Heart left ventricle (tissue), 16 donors: Measurements from ENCODE around the gene LRIT1. TPM values are rescaled to one million over a fixed set of nuclear protein-coding genes. Genes with fewer than 3 reads are reported as not detected.

Source experiments
- ATAC-seq, 4 donors: fragments of 200-7000 bp; cut with Tn5 transposase; one replicate each; pipeline ENCODE4 v1.9.1; 2020 to 2022; ENCODE audit warnings: moderate library complexity in 4 of 4, mild to moderate bottlenecking in 3 of 4, moderate number of reproducible peaks in 1 of 4
- DNase-seq, 5 donors: peaks; one replicate each; pipeline ENCODE4 v3.0.0-alpha.2; 2020
- H3K27ac ChIP-seq, 12 donors: fragments of 200-600 bp; sonication (generic) in 4 of 12; one replicate each; pipeline versions ENCODE4 v1.5.0 to v1.8.0; 2016 to 2022; ENCODE audit warnings: mild to moderate bottlenecking in 2 of 12
- H3K27me3 ChIP-seq, 9 donors: fragments of 200-600 bp; sonication (generic) in 2 of 9; one replicate each; pipeline versions ENCODE4 v1.5.1 to v1.8.0; 2016 to 2022; ENCODE audit warnings: mild to moderate bottlenecking in 3 of 9
- H3K36me3 ChIP-seq, 9 donors: fragments of 200-600 bp; sonication (generic) in 2 of 9; one replicate each; pipeline versions ENCODE4 v1.5.0 to v1.8.0; 2018 to 2022; ENCODE audit warnings: mild to moderate bottlenecking in 2 of 9
- H3K4me1 ChIP-seq, 12 donors: fragments of 200-600 bp; sonication (generic) in 4 of 12; one replicate each; pipeline versions ENCODE4 v1.5.0 to v1.8.0; 2016 to 2022; ENCODE audit warnings: mild to moderate bottlenecking in 3 of 12
- H3K4me3 ChIP-seq, 12 donors: fragments of 200-600 bp; sonication (generic) in 4 of 12; one replicate each; pipeline versions ENCODE4 v1.5.0 to v1.8.0; 2017 to 2022; ENCODE audit warnings: mild to moderate bottlenecking in 9 of 12, moderate library complexity in 4 of 12
- H3K9me3 ChIP-seq, 12 donors: fragments of 200-600 bp; sonication (generic) in 4 of 12; one replicate each; pipeline versions ENCODE4 v1.5.0 to v1.8.0; 2016 to 2022; ENCODE audit warnings: mild to moderate bottlenecking in 1 of 12
- POLR2A ChIP-seq, 2 donors: fragments of 450-650 bp; IDR thresholded peaks; one replicate each; pipeline ENCODE4 v1.6.1; 2017; ENCODE audit warnings: antibody characterized with exemption in 2 of 2, mild to moderate bottlenecking in 2 of 2, moderate library complexity in 2 of 2
- WGBS, 4 donors: extraction: QIAGEN DNeasy Blood & Tissue Kit in 2 of 4; methylation state at CpG; one replicate each; pipeline versions ENCODE4 v1.1.5 to v1.1.7; 2013 to 2018; 5-methylcytosine and 5-hydroxymethylcytosine counted together
- intact Hi-C, 10 donors: fragments of 100-400 bp; cut with DNase I; formaldehyde crosslinking; loops; one replicate each; pipeline versions ENCODE4 v1.11.1 to v1.14.2; 2022
- polyA plus RNA-seq, 2 donors: library from polyadenylated mRNA; stranded (reverse); fragments of 200-250 nt; gene quantifications; one replicate each; pipeline ENCODE4 v1.2.3, GENCODE V29; 2013
- total RNA-seq, 9 donors: library from RNA; depleted of rRNA in 2 of 9; stranded (reverse); fragments of >200 nt in 2 of 9; fragmentation: NEBNext Ultra II Directional in 3 of 9; extraction: Animal tissue kit (Norgen Biotek cat#: 25700) in 3 of 9; gene quantifications; one replicate each; pipeline versions ENCODE4 v1.1.0 to v1.2.4, GENCODE V29; 2016 to 2023
- TF ChIP-seq, protein P1 (sequence below), 12 donors: fragments of 200-600 bp; sonication (generic) in 4 of 12; IDR thresholded peaks; one replicate each; pipeline versions ENCODE4 v1.5.0 to v1.8.0; 2018 to 2022; ENCODE audit warnings: antibody characterized with exemption in 12 of 12, mild to moderate bottlenecking in 5 of 12
- donor health status: ischemic (EF 13 %, LVEDD 7.1; RV severe dilation, severe dysfunction).
- donor health status: healthy with polysubstance abuse.
- donor health status: DM: no; HTN: yes; CAD: no.
- donor health status: DM: no; HTN: no; CAD: no.
- donor health status: ischemic (EF 25% LVEDD 6.9; RV normal size, moderate dysfunction).
- donor health status: ischemic (EF 25% LVEDD 5.7; RV mildly dilated, moderate dysfunction).
- donor health status: healthy.
- donor health status: DM: yes; HTN: yes; CAD: no.
- donor health status: ischemic (EF 35%, LVEDD 5.7; RV mildly dilated, moderate dysfunction).
- donor health status: nonischemic (EF 11% LVEDD 7.7; RV severe dilation, severe dysfunction).
- donor health status: DM: yes; HTN: yes; CAD: no.
- donor health status: PGD.
- donor health status: ischemic (EF 29% LVEDD 5.4; RV normal size, mild dysfunction).
- donor health status: nonischemic (EF 23%, LVEDD 6.1; RV moderate dilation, normal function).

The LRIT1 gene
- total and polyA plus RNA-seq, 11 donors, result not detected

DNA sequence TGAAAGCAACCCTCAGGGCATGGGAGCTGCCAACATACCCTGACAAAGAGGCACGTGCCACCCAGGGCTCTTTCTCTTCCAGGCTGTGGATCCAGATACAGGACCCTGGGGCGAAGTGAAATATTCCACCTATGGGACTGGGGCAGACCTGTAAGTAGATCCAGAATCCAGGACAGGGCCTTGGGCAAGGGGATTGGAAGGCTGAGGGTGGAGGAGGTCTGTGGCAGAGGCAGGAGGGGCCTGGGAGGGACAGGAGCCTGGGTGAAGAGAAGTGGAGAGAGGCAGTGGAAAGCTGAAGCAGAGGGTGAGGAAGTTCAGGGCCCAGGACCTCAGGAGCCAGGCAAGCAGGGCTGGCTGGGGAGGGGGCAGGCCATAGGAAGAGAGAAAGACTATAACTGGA is 29.8 kb downstream of the LRIT1 start:
- 75 to 84% (median 80%) methylated on average over 2 of the region's 2 CpGs for WGBS, 4 donors
- no peak overlapping the region for H3K4me3 ChIP-seq
- H3K9me3 ChIP-seq, result no peaks in the 10 kb centered on the region
- no peak overlapping the region for H3K27ac ChIP-seq
- DNase-seq (no peak), ATAC-seq (no peak)
- no peaks in the 10 kb centered on the region for H3K36me3 ChIP-seq
- peaks cover 0 to 15% (median 0%) of the 10 kb centered on the region in 9 donors for H3K27me3 ChIP-seq
- TF ChIP-seq, protein P1, sequence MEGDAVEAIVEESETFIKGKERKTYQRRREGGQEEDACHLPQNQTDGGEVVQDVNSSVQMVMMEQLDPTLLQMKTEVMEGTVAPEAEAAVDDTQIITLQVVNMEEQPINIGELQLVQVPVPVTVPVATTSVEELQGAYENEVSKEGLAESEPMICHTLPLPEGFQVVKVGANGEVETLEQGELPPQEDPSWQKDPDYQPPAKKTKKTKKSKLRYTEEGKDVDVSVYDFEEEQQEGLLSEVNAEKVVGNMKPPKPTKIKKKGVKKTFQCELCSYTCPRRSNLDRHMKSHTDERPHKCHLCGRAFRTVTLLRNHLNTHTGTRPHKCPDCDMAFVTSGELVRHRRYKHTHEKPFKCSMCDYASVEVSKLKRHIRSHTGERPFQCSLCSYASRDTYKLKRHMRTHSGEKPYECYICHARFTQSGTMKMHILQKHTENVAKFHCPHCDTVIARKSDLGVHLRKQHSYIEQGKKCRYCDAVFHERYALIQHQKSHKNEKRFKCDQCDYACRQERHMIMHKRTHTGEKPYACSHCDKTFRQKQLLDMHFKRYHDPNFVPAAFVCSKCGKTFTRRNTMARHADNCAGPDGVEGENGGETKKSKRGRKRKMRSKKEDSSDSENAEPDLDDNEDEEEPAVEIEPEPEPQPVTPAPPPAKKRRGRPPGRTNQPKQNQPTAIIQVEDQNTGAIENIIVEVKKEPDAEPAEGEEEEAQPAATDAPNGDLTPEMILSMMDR (IDR thresholded peaks at IDR 0.05), result no peak
- TF ChIP-seq POLR2A (IDR thresholded peaks at IDR 0.05), result no peak
- intact Hi-C loops, result no loop called here
- no peaks in the 10 kb centered on the region for H3K4me1 ChIP-seq

DNA sequence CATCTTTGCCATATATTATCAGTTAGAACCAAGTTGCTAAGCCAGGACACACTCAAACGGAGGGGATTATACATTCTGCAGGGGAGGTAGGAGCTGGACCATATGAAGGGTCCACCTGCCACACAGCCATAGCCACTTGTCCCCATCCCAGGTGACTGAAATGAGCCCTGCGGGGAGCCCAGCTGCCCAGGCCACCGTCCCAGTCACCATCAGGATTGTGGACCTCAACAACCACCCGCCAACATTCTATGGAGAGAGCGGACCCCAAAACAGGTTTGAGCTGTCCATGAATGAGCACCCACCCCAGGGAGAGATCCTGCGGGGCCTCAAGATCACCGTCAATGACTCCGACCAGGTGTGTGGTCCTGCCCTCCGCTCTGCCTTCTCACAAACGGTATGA is 33.3 kb downstream of the LRIT1 start:
- Histone ChIP-seq H3K27me3 (peaks cover 0 to 15% (median 0%) of the 10 kb centered on the region in 9 donors), H3K36me3 (no peaks in the 10 kb centered on the region), H3K4me3 (no peak overlapping the region), H3K27ac (no peak overlapping the region), H3K9me3 (no peaks in the 10 kb centered on the region), H3K4me1 (no peaks in the 10 kb centered on the region)
- DNase-seq (no peak), ATAC-seq (no peak)
- intact Hi-C loops, result loop anchor here in 3 of 10 donors (5.0 kb wide), 1 partner anchor 61 kb away; no protein-coding TSS in a partner anchor
- 83 to 87% (median 84%) methylated on average over 10 of the region's 10 CpGs for WGBS, 4 donors
- TF ChIP-seq, protein P1 (IDR thresholded peaks at IDR 0.05), result no peak
- TF ChIP-seq POLR2A (IDR thresholded peaks at IDR 0.05), result no peak

DNA sequence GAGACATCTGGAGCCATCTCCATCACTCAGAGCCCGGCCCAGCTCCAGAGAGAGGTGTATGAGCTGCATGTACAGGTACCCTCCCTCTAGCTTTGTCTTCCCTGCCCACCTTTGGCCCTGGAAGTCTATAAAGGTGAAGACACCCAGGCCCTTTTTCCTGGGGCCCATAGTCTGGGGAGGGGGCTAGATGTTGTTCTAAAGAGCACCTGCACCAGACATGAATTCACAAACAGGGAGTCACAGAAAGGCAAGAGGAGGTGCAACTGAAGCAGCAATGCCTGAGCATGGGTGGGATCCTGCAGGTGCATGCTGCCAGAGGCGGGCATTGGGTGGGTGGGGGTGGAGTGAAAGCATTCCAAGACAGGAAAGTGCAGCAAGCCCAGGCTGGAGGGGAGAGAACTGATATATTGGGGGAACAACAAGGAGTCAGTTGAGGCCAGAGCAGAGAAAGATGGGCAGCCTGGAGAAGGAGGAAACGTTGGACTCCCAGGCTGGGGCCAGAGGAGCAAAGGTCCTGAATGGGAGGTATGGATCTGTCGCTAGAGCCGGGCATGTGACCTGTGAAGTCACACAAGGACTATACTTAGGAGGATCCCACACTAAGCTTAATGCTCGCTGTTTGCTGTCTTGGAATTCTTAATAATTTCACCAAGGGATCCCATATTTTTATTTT is 35.4 kb downstream of the LRIT1 start:
- DNase-seq (no peak), ATAC-seq (no peak)
- Histone ChIP-seq H3K27ac (no peak overlapping the region), H3K27me3 (peaks cover 0 to 15% (median 0%) of the 10 kb centered on the region in 9 donors), H3K9me3 (no peaks in the 10 kb centered on the region), H3K36me3 (no peaks in the 10 kb centered on the region), H3K4me3 (no peak overlapping the region), H3K4me1 (no peaks in the 10 kb centered on the region)
- no peak for TF ChIP-seq POLR2A (IDR thresholded peaks at IDR 0.05)
- TF ChIP-seq, protein P1 (IDR thresholded peaks at IDR 0.05), result no peak
- 62 to 69% (median 67%) methylated on average over 6 of the region's 6 CpGs for WGBS, 4 donors
- intact Hi-C loops, result loop anchor here in 4 of 10 donors (2.0 to 5.0 kb wide), 2 partner anchors 59 kb away; no protein-coding TSS in a partner anchor

DNA sequence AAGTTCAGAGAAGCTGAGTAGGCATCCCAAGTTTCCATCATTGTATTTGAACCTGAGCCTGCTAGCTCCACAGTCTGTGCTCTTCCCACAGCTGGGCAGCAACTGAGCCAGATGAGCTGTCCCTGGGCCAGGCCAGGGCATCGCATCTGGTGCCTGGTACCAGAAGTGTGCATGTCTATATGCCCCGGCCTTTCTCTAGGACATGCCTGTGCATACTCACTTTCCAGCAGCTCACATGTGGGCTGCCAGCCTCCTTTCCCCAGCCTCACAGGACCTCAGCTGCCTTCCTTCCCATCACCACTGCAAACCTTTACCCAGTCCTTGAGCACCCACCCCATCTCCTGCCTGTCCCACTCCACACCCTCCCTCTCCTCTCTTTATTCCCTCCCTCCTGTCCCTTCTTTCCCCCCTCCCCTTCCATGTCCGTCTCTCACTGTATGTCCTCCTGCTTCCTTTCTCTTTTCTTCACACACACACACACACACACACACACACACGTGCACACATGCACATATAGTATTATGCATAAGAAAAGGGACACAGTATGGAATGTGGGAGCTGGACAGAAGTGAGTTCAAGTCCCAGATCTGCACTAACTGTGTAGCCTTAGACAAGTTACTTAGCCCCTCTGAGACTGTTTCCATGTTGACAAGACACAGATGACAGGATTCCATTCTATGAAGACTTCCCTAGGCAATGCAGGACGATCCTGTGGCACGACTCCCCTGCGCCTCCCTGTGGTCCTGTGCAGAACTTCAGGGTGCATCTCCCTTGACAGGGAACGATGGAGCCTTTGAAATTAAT is 36.1 kb downstream of the LRIT1 start:
- TF ChIP-seq, protein P1 (IDR thresholded peaks at IDR 0.05), result peak; percentile 50 to 70 (median 61)
- no peak for TF ChIP-seq POLR2A (IDR thresholded peaks at IDR 0.05)
- H3K4me1 ChIP-seq, result no peaks in the 10 kb centered on the region
- H3K27ac ChIP-seq, result no peak overlapping the region
- H3K36me3 ChIP-seq, result no peaks in the 10 kb centered on the region
- no peaks in the 10 kb centered on the region for H3K9me3 ChIP-seq
- ATAC-seq (peak; percentile 68 to 78 (median 76)), DNase-seq (peak in 4 of 5 donors; percentile 38 to 75 (median 50))
- H3K27me3 ChIP-seq, result peaks cover 0 to 15% (median 0%) of the 10 kb centered on the region in 9 donors
- 32 to 38% (median 33%) methylated on average over 8 of the region's 8 CpGs for WGBS, 4 donors
- intact Hi-C loops, result loop anchor here in 3 of 10 donors (5.0 kb wide), 1 partner anchor 58 kb away; no protein-coding TSS in a partner anchor
- H3K4me3 ChIP-seq, result no peak overlapping the region
